ENCODE data around the gene LCE1E.

Gene LCE1E

GRCh38 chr1:152786077-152786476 is at the start of gene LCE1E:
TSS of gene LCE1E (plus strand) at chr1:152786257. CDS start at chr1:152787300, 1,043 bp downstream.
- no peak for DNase-seq

GRCh38 chr1:152737997-152738396 is 48.1 kb upstream of the LCE1E start:
- no peak for DNase-seq

- DNase-seq = no peak
These were observed 46.2 kb upstream of the LCE1E start for GRCh38 chr1:152739841-152740240.

- no peak for DNase-seq
These were observed 44.4 kb upstream of the LCE1E start for GRCh38 chr1:152741656-152742055.

GRCh38 chr1:152743371-152744145 is 42.5 kb upstream of the LCE1E start:
- no peak for DNase-seq

GRCh38 chr1:152745289-152745704 is 40.8 kb upstream of the LCE1E start:
- DNase-seq = no peak

- no peak for DNase-seq
These were observed 40.2 kb upstream of the LCE1E start for GRCh38 chr1:152745765-152746444.

- DNase-seq = no peak
These were observed 38.2 kb upstream of the LCE1E start for GRCh38 chr1:152747831-152748230.

GRCh38 chr1:152752225-152752624 is 33.8 kb upstream of the LCE1E start:
- DNase-seq = no peak

GRCh38 chr1:152753586-152753985 is 32.5 kb upstream of the LCE1E start:
- DNase-seq = no peak

GRCh38 chr1:152756872-152757271 is 29.2 kb upstream of the LCE1E start:
- no peak for DNase-seq

GRCh38 chr1:152757747-152758146 is 28.3 kb upstream of the LCE1E start, which contains the start of gene KPRP:
TSS of gene KPRP (plus strand) at chr1:152758025. CDS start at chr1:152759589, 1,564 bp downstream.
- DNase-seq = no peak

GRCh38 chr1:152758636-152759035 is 27.4 kb upstream of the LCE1E start:
- no peak for DNase-seq

- DNase-seq = no peak
These were observed 26.4 kb upstream of the LCE1E start for GRCh38 chr1:152759453-152760173.

- no peak for DNase-seq
These were observed 25.4 kb upstream of the LCE1E start for GRCh38 chr1:152760551-152761190.

- DNase-seq = no peak
These were observed 24.3 kb upstream of the LCE1E start for GRCh38 chr1:152761609-152762213.

GRCh38 chr1:152768847-152769533 is 17.1 kb upstream of the LCE1E start:
- no peak for DNase-seq

- no peak for DNase-seq
These were observed 15.6 kb upstream of the LCE1E start for GRCh38 chr1:152770411-152770810.

- DNase-seq = no peak
These were observed 11.2 kb upstream of the LCE1E start, which contains the start of gene LCE1F for GRCh38 chr1:152774875-152775274. TSS of gene LCE1F (plus strand) at chr1:152775140. CDS start at chr1:152776372, 1,232 bp downstream.

- no peak for DNase-seq
These were observed 9.7 kb upstream of the LCE1E start for GRCh38 chr1:152776361-152776760.

- DNase-seq = no peak
These were observed 8.4 kb upstream of the LCE1E start for GRCh38 chr1:152777510-152778137.

Measured in activated T-cell treated with anti-CD3 and anti-CD28 coated beads, Interleukin-2, amount 50 U/mL, for 1 hour (primary cell).